PC-9 (cell line): ENCODE data around the gene MYO1B. TPM values are rescaled to one million over a fixed set of nuclear protein-coding genes. Genes with fewer than 3 reads are reported as not detected.

ENCODE experiments used
- BruUV-seq: library from RNA; stranded (reverse); fragments of 400-500 nt; replicated peaks from 2 replicates; lab custom pipeline; 2021; lab: Mats Ljungman, UMichigan
- CTCF ChIA-PET: fragments of 300-600 bp; sonication (Branson Sonifier 250); formaldehyde crosslinking; loops from one replicate; lab custom pipeline; 2022; ENCODE audit warnings: antibody characterized with exemption; lab: Charles Lee
- POLR2A ChIA-PET: fragments of 300-600 bp; sonication (Branson Sonifier 250); formaldehyde crosslinking; loops from one replicate; lab custom pipeline; 2022; ENCODE audit warnings: antibody characterized with exemption; ENCODE audit not compliant: unreplicated experiment; lab: Charles Lee
- DNase-seq, 2 experiments: peaks; one replicate each; pipeline versions ENCODE4 v3.0.0 to v3.0.0-alpha.2; 2015 to 2022; ENCODE audit warnings: mixed read lengths in 1 of 2
- H2AFZ ChIP-seq: fragments of 200-600 bp; sonication (generic); 2 replicates; pipeline ENCODE4 v1.8.1; 2017; ENCODE audit warnings: antibody characterized with exemption
- H3F3A ChIP-seq: fragments of 200-600 bp; sonication (generic); 2 replicates; pipeline ENCODE4 v1.8.1; 2017; ENCODE audit warnings: antibody characterized with exemption, mild to moderate bottlenecking, low read depth; ENCODE audit not compliant: insufficient read depth
- H3K27ac ChIP-seq: fragments of 200-600 bp; sonication (generic); 2 replicates; pipeline ENCODE4 v1.6.1; 2016; ENCODE audit warnings: mixed run types
- H3K27me3 ChIP-seq: fragments of 200-600 bp; sonication (generic); 2 replicates; pipeline ENCODE4 v1.6.1; 2016; ENCODE audit warnings: low read depth, mixed run types; ENCODE audit not compliant: insufficient read depth
- H3K36me3 ChIP-seq: fragments of 200-600 bp; sonication (generic); 2 replicates; pipeline ENCODE4 v1.6.1; 2016; ENCODE audit warnings: low read depth, mixed run types
- H3K4me1 ChIP-seq: fragments of 200-600 bp; sonication (generic); replicated peaks from 2 replicates; pipeline ENCODE4 v1.6.1; 2016; ENCODE audit warnings: mixed run types; ENCODE audit not compliant: insufficient read depth
- H3K4me2 ChIP-seq: fragments of 200-600 bp; sonication (generic); 2 replicates; pipeline ENCODE4 v1.6.1; 2017; ENCODE audit warnings: mixed run types
- H3K4me3 ChIP-seq: fragments of 200-600 bp; sonication (generic); 2 replicates; pipeline ENCODE4 v1.6.1; 2016; ENCODE audit warnings: mixed run types
- H3K79me2 ChIP-seq: fragments of 200-600 bp; sonication (generic); 2 replicates; pipeline ENCODE4 v1.6.1; 2017; ENCODE audit warnings: low read depth, mixed run types
- H3K9me2 ChIP-seq: fragments of 200-600 bp; sonication (generic); 2 replicates; pipeline ENCODE4 v1.8.1; 2017; ENCODE audit warnings: mild to moderate bottlenecking; ENCODE audit not compliant: insufficient read depth
- H3K9me3 ChIP-seq: fragments of 200-600 bp; sonication (generic); 2 replicates; pipeline ENCODE4 v1.8.1; 2016; ENCODE audit warnings: low read depth; ENCODE audit not compliant: insufficient read depth
- H4K20me1 ChIP-seq: fragments of 200-600 bp; sonication (generic); 2 replicates; pipeline ENCODE4 v1.8.1; 2017; ENCODE audit not compliant: insufficient read depth
- EZH2 ChIP-seq: fragments of 200-600 bp; sonication (generic); IDR thresholded peaks from 2 replicates; pipeline ENCODE4 v1.8.0; 2017; ENCODE audit warnings: antibody characterized with exemption, low read depth
- intact Hi-C: fragments of 100-400 bp; cut with micrococcal nuclease; formaldehyde crosslinking; loops from one replicate; pipeline ENCODE4 v1.10.0; 2022; ENCODE audit not compliant: unreplicated experiment
- total RNA-seq: library from RNA; stranded (reverse); gene quantifications from 2 replicates; pipeline ENCODE4 v1.2.3, GENCODE V29; 2021
- TF ChIP-seq, protein P1 (sequence below): fragments of 200-600 bp; sonication (generic); conservative IDR thresholded peaks from 2 replicates; pipeline ENCODE4 v1.6.1; 2017; ENCODE audit warnings: mixed run types, antibody characterized with exemption, mild to moderate bottlenecking, moderate library complexity

The MYO1B gene
- total RNA-seq, 1 experiment from 2014 or later = 55.0 TPM

DNA sequence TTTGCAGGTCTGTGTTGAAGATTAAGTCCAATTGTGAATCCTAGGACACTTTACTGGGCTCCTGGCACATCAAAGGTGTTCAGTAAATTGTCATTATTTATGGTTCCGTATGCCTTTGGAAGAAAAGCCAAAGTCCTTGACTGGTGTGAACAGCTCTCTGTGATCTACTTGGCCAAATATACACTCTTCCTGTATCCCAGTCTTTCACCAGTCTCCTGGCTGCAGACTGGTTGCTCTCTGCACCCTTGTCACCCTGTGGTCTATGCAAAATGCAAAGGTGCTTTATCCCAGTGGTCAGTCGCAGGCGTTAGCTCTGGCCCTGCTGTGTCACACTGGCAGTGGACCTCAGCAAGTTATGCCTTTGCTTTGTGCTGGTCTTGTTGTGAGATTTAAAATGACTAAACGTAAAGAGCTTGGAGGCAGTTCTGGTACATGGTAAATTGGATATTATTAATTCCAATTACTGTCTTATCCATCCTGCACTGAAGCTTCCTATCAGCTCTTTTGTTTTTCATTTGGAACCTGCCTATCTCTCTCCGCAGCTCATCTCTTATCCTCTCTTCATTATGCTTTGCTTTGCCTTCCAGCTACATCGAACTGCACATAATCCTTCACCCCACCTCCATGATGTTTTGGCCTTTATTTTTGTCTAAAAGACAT is 83.1 kb downstream of the MYO1B start:
- Histone ChIP-seq H3K27ac (no peak overlapping the region), H2AFZ (no peak overlapping the region), H3F3A (peaks cover 3% of the 10 kb centered on the region; the same call in 1 of the 2 replicates), H3K9me3 (peaks cover 4% of the 10 kb centered on the region; the same call in 1 of the 2 replicates), H3K9me2 (no peaks in the 10 kb centered on the region), H3K27me3 (no peaks in the 10 kb centered on the region), H3K4me1 (peaks cover 4% of the 10 kb centered on the region), H3K36me3 (0 out of 2 replicates have a peak, but pooled peaks cover 4% of the 10 kb centered on the region), H3K4me2 (no peak overlapping the region), H3K4me3 (no peak overlapping the region), H4K20me1 (no peaks in the 10 kb centered on the region), H3K79me2 (peaks cover 14% of the 10 kb centered on the region; the same call in 1 of the 2 replicates)
- ChIA-PET CTCF (no interaction called here), POLR2A (no interaction called here)
- intact Hi-C loops = no loop called here
- TF ChIP-seq EZH2 = no peak
- TF ChIP-seq, protein P1, sequence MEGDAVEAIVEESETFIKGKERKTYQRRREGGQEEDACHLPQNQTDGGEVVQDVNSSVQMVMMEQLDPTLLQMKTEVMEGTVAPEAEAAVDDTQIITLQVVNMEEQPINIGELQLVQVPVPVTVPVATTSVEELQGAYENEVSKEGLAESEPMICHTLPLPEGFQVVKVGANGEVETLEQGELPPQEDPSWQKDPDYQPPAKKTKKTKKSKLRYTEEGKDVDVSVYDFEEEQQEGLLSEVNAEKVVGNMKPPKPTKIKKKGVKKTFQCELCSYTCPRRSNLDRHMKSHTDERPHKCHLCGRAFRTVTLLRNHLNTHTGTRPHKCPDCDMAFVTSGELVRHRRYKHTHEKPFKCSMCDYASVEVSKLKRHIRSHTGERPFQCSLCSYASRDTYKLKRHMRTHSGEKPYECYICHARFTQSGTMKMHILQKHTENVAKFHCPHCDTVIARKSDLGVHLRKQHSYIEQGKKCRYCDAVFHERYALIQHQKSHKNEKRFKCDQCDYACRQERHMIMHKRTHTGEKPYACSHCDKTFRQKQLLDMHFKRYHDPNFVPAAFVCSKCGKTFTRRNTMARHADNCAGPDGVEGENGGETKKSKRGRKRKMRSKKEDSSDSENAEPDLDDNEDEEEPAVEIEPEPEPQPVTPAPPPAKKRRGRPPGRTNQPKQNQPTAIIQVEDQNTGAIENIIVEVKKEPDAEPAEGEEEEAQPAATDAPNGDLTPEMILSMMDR = no peak
- no TSS peak for BruUV-seq
- no peak for DNase-seq

DNA sequence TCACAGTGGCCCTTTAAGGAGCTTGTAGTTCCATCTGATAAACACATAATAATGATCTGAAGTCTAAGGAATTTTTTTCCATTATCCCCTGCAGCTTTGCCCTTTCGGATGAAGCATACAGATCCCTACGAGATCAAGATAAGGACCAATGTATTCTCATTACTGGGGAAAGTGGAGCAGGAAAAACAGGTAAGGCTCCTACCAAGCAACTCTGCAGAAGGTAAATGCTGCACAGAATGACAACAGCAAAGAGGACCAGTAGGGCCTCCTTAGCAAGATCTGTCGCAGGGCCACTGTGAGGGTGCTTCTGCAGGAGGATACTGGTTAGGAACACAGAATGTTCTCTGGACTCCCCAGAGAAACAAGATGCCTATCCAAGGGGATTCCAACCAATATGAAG is 84.6 kb downstream of the MYO1B start:
- no peaks in the 10 kb centered on the region for H3K27me3 ChIP-seq
- H2AFZ ChIP-seq = no peak overlapping the region
- H3K4me2 ChIP-seq = no peak overlapping the region
- no peaks in the 10 kb centered on the region for H3F3A ChIP-seq
- H3K36me3 ChIP-seq = 0 out of 2 replicates have a peak, but pooled peaks cover 3% of the 10 kb centered on the region
- no peaks in the 10 kb centered on the region for H3K9me2 ChIP-seq
- no peak overlapping the region for H3K27ac ChIP-seq
- intact Hi-C loops = no loop called here
- TF ChIP-seq, protein P1 = no peak
- TF ChIP-seq EZH2 = no peak
- H3K4me3 ChIP-seq = no peak overlapping the region
- no peaks in the 10 kb centered on the region for H3K9me3 ChIP-seq
- H4K20me1 ChIP-seq = no peaks in the 10 kb centered on the region
- CTCF ChIA-PET = interaction anchor here (0.7 kb wide), 1 partner anchor 189 kb away, joined by 3 read pairs; no protein-coding TSS in a partner anchor
- POLR2A ChIA-PET = no interaction called here
- H3K4me1 ChIP-seq = no peaks in the 10 kb centered on the region
- peak; percentile 24 to 58 for DNase-seq
- peaks cover 4% of the 10 kb centered on the region; the same call in 1 of the 2 replicates for H3K79me2 ChIP-seq
- no TSS peak for BruUV-seq

DNA sequence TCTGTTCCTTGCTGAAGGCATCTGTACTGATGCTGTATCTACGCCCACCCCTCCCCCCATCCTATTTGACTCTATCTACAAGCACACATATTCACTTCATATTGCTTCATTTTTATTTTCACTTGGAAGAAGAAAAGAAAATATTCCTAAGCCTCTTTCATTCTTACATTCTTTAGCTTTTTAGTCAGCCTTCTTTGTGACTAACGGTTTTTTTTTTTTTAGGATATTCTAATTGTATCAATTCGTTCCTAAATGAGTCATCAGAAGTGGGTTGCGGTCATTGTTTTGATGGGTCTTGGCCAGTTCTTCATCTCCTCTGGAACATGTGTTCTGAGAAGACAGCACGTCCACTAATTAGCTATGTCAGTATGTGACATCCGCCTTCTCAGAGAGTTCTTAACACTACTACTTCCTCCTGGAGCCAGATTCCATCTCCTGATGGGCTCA is 88.7 kb downstream of the MYO1B start:
- ChIA-PET POLR2A (interaction anchor here (0.6 kb wide), 1 partner anchor 69 kb away, joined by 3 read pairs; no protein-coding TSS in a partner anchor), CTCF (no interaction called here)
- TF ChIP-seq, protein P1 = no peak
- no peak for TF ChIP-seq EZH2
- Histone ChIP-seq H2AFZ (no peak overlapping the region), H3K4me1 (no peaks in the 10 kb centered on the region), H3F3A (no peaks in the 10 kb centered on the region), H3K9me3 (no peaks in the 10 kb centered on the region), H3K4me2 (no peak overlapping the region), H3K27me3 (no peaks in the 10 kb centered on the region), H3K79me2 (no peaks in the 10 kb centered on the region), H3K36me3 (no peaks in the 10 kb centered on the region), H3K27ac (no peak overlapping the region), H3K4me3 (no peak overlapping the region), H4K20me1 (no peaks in the 10 kb centered on the region), H3K9me2 (no peaks in the 10 kb centered on the region)
- no TSS peak for BruUV-seq
- intact Hi-C loops = no loop called here
- DNase-seq = no peak
